Activated CD8-positive, alpha-beta T cell treated with anti-CD3 and anti-CD28 coated beads for 36 hours (primary cell): ENCODE measurements around the gene BCORL1. TPM values are rescaled to one million over a fixed set of nuclear protein-coding genes. Genes with fewer than 3 reads are reported as not detected.

Experiments
- ATAC-seq: fragments of 200-7000 bp; cut with Tn5 transposase; one replicate; pipeline ENCODE4 v1.10.0; 2021; ENCODE audit warnings: mild to moderate bottlenecking, moderate library complexity
- CTCF ChIA-PET: fragments of 350-600 bp; sonication (Branson Sonifier 250); formaldehyde crosslinking; loops from one replicate; lab custom pipeline; 2021; ENCODE audit warnings: antibody characterized with exemption; lab: Charles Lee
- POLR2A ChIA-PET: fragments of 350-600 bp; sonication (Branson Sonifier 250); formaldehyde crosslinking; loops from one replicate; lab custom pipeline; 2021; ENCODE audit warnings: antibody characterized with exemption; lab: Charles Lee
- DNase-seq: peaks from one replicate; pipeline ENCODE4 v3.0.0-alpha.2; 2020
- H3K27ac Mint-ChIP-seq: one replicate; pipeline ENCODE4 v1.8.0; 2021; ENCODE audit warnings: mild to moderate bottlenecking, mixed read lengths
- H3K27me3 Mint-ChIP-seq: one replicate; pipeline ENCODE4 v1.8.0; 2021; ENCODE audit warnings: mixed read lengths
- H3K36me3 Mint-ChIP-seq: one replicate; pipeline ENCODE4 v1.8.0; 2021; ENCODE audit warnings: low read depth, mixed read lengths
- H3K4me1 Mint-ChIP-seq: one replicate; pipeline ENCODE4 v1.8.0; 2021; ENCODE audit warnings: low read depth, mixed read lengths
- H3K4me3 Mint-ChIP-seq: one replicate; pipeline ENCODE4 v1.8.0; 2021; ENCODE audit warnings: mild to moderate bottlenecking, moderate library complexity, mixed read lengths
- H3K9me3 Mint-ChIP-seq: one replicate; pipeline ENCODE4 v1.8.0; 2021; ENCODE audit warnings: mixed read lengths
- CTCF ChIP-seq: fragments of 200-600 bp; IDR thresholded peaks from one replicate; pipeline ENCODE4 v1.8.0; 2022; ENCODE audit warnings: antibody characterized with exemption, mild to moderate bottlenecking
- intact Hi-C: fragments of 100-400 bp; cut with micrococcal nuclease; formaldehyde crosslinking; loops from one replicate; pipeline ENCODE4 v1.10.0; 2022
- total RNA-seq, 2 experiments: library from RNA; stranded (reverse); gene quantifications; one replicate each; pipeline ENCODE4 v1.2.3, GENCODE V29; 2021

The BCORL1 gene
- total RNA-seq, 2 experiments from 2014 or later, result 7.1 to 9.9 TPM

- no peaks in the 10 kb centered on the region for H3K27me3 Mint-ChIP-seq
- DNase-seq, result no peak
- no peaks in the 10 kb centered on the region for H3K9me3 Mint-ChIP-seq
- no peak overlapping the region for H3K4me3 Mint-ChIP-seq
- H3K4me1 Mint-ChIP-seq, result no peaks in the 10 kb centered on the region
- no peak overlapping the region for H3K27ac Mint-ChIP-seq
- intact Hi-C loops, result loop anchor here (10.0 kb wide), 1 partner anchor 462 kb away; no protein-coding TSS in a partner anchor
- ChIA-PET POLR2A (interaction anchor here (1.0 kb wide), 1 partner anchor 29 kb away, joined by 3 read pairs; no protein-coding TSS in a partner anchor), CTCF (interaction anchor here (1.9 kb wide), 1 partner anchor 12 kb away, joined by 8 read pairs; no protein-coding TSS in a partner anchor)
- no peak for ATAC-seq
- TF ChIP-seq CTCF, result no peak
- H3K36me3 Mint-ChIP-seq, result peaks cover 10% of the 10 kb centered on the region
Observed at GRCh38 chrX:130066975-130067615, 84.7 kb downstream of the BCORL1 start.

GRCh38 chrX:130071611-130072344, 89.3 kb downstream of the BCORL1 start:
- no peak for TF ChIP-seq CTCF
- no peaks in the 10 kb centered on the region for H3K9me3 Mint-ChIP-seq
- no peak overlapping the region for H3K27ac Mint-ChIP-seq
- H3K4me3 Mint-ChIP-seq, result no peak overlapping the region
- intact Hi-C loops, result no loop called here
- POLR2A ChIA-PET, result no interaction called here
- CTCF ChIA-PET, result interaction anchor here (1.8 kb wide), 1 partner anchor 467 kb away, joined by 4 read pairs; no protein-coding TSS in a partner anchor
- no peaks in the 10 kb centered on the region for H3K27me3 Mint-ChIP-seq
- no peak for DNase-seq
- peaks cover 13% of the 10 kb centered on the region for H3K36me3 Mint-ChIP-seq
- H3K4me1 Mint-ChIP-seq, result no peaks in the 10 kb centered on the region
- ATAC-seq, result no peak

DNA sequence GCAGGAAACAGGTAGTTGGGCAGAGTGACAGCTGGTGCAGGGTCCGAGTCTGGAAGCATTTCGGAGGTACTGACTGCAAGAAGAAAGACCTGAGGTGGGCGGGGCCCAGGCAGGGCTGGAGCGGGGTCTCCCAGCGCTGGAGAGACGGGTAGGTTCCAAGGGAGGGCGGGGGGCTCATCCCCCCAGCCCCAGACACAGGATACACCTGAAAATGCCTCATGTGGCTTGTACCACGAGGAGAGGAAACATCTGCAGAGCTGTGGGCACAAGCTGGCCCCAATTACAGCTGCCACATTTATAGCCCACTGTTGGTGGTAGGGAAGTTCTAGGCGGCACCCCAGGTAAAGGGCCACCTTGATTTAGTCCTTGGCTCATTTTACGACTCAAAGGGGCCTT, 89.9 kb downstream of the BCORL1 start:
- no peak overlapping the region for H3K4me3 Mint-ChIP-seq
- H3K36me3 Mint-ChIP-seq, result peaks cover 9% of the 10 kb centered on the region
- no peak for TF ChIP-seq CTCF
- H3K27me3 Mint-ChIP-seq, result no peaks in the 10 kb centered on the region
- H3K9me3 Mint-ChIP-seq, result no peaks in the 10 kb centered on the region
- ChIA-PET CTCF (interaction anchor here (1.8 kb wide), 1 partner anchor 467 kb away, joined by 4 read pairs; no protein-coding TSS in a partner anchor), POLR2A (no interaction called here)
- H3K27ac Mint-ChIP-seq, result no peak overlapping the region
- intact Hi-C loops, result no loop called here
- DNase-seq (no peak), ATAC-seq (no peak)
- H3K4me1 Mint-ChIP-seq, result no peaks in the 10 kb centered on the region

DNA sequence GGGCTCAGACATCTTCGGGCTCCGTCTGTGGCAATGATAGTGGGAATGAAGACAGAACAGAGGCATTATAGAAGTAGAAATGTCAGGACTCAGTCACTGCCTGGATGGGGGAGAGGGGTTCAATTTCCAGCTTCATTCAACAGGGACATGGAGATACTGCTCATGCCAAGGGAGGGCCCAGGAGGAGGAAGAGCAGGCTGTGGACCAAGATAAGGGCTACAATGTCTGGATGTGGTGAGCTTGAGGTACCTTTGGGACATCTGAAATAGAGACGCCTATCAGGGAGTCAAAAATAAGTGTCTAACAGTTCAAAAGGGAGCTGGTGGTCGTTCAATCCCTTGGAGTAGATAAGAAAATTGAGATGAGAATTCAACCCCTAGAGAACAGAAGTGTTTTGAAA, 93.3 kb downstream of the BCORL1 start:
- ChIA-PET POLR2A (interaction anchor here (0.6 kb wide), 1 partner anchor 43 kb away, joined by 3 read pairs; no protein-coding TSS in a partner anchor), CTCF (no interaction called here)
- no peaks in the 10 kb centered on the region for H3K27me3 Mint-ChIP-seq
- no peak for TF ChIP-seq CTCF
- intact Hi-C loops, result no loop called here
- peaks cover 10% of the 10 kb centered on the region for H3K36me3 Mint-ChIP-seq
- H3K27ac Mint-ChIP-seq, result no peak overlapping the region
- ATAC-seq (no peak), DNase-seq (no peak)
- no peak overlapping the region for H3K4me3 Mint-ChIP-seq
- no peaks in the 10 kb centered on the region for H3K9me3 Mint-ChIP-seq
- peaks cover 12% of the 10 kb centered on the region for H3K4me1 Mint-ChIP-seq
